ENCODE data around the gene FCHSD2. TPM values are rescaled to one million over a fixed set of nuclear protein-coding genes. Genes with fewer than 3 reads are reported as not detected.
"Not testable (repeated sequence)": the region's sequence is repeated elsewhere in the genome, so short reads cannot be mapped to it uniquely, and the experiment has no call there.

Gene FCHSD2
- total RNA-seq, 1 donor from 2014 or later, result 16.0 TPM

DNA sequence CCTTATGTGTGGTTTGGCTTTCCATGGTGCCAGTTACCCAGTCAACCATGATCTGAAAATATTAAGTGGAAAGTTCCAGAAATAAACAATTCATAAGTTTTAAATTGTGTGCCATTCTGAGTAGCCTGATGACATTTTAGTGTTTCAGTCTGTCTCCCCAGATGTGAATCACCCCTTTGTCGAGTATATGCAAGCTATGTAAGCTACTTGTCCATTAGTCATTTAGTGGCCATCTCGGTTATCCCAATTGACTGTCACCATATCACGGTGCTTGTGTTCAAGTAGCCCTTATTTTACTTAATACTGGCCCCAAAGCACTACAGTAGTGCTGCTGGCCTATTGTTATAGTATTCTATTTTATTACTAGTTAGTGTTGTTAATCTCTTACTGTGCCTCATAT lies 283.0 kb downstream of the FCHSD2 start:
- Mint-ChIP-seq H3K4me3 (ENCODE audit: low read depth) (no peak overlapping the region), H3K36me3 (ENCODE audit: low read depth) (peaks cover 4% of the 10 kb centered on the region), H3K9me3 (no peaks in the 10 kb centered on the region), H3K27ac (no peak overlapping the region), H3K4me1 (ENCODE audit: low read depth) (peaks cover 3% of the 10 kb centered on the region), H3K27me3 (ENCODE audit: low read depth) (no peaks in the 10 kb centered on the region)
- intact Hi-C loops (cut with micrococcal nuclease), result no loop called here
- DNase-seq (ENCODE audit: low spot score), result no peak

DNA sequence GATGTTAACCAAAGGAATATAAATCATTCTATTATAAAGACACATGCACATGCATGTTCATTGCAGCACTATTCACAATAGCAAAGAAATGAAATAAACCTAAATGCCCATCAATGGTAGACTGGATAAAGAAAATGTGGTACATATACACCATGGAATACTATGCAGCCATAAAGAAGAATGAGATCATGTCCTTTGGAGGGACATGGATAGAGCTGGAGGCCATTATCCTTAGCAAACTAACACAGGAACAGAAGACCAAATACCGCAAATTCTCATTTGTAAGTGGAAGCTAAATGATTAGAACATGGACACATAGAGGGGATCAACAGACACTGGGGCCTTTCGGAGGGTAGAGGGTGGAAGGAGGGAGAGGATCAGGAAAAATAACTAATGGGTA lies 283.9 kb downstream of the FCHSD2 start:
- H3K27ac Mint-ChIP-seq; intact Hi-C loops (cut with micrococcal nuclease); H3K36me3 Mint-ChIP-seq (ENCODE audit: low read depth); H3K27me3 Mint-ChIP-seq (ENCODE audit: low read depth); H3K9me3 Mint-ChIP-seq; H3K4me3 Mint-ChIP-seq (ENCODE audit: low read depth); DNase-seq (ENCODE audit: low spot score); H3K4me1 Mint-ChIP-seq (ENCODE audit: low read depth): not testable (repeated sequence)

DNA sequence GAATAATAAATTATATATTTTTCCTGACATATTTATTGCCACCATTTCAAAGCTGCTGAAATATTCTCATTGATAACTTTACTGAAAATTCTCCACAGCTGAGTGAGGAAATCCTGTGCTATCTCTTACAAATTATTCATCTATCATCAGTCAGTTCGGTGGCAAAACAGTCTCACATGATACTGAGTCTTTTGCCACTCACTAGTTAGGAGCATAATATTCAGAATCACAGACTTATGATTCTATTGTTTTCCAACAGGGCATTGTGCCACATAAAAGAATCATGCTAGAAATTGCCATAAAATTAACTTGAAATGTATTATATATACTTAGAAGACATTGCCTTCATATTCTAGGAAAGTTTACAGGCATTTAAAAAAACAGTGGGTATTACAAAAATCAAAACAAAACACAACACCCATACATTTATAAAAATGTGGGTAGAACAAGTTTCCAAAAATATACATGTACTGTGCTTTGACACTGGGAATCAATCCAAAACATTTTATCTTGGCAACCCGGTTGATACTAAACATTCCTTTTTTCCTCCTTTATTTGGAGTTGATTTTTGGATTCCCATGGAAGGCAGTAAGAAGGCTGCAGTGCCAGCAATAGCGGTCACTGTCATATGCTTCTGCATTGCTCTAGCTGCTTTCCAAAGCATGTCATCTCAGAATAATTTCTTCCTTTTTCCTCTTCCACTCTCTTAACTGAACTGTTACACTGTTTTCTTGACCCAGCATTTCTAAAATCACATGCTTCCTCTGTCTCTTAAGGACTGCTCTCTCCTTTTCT lies 285.4 kb downstream of the FCHSD2 start:
- H3K27me3 Mint-ChIP-seq (ENCODE audit: low read depth), result no peaks in the 10 kb centered on the region
- H3K36me3 Mint-ChIP-seq (ENCODE audit: low read depth), result peaks cover 4% of the 10 kb centered on the region
- intact Hi-C loops (cut with micrococcal nuclease), result no loop called here
- no peak overlapping the region for H3K27ac Mint-ChIP-seq
- DNase-seq (ENCODE audit: low spot score), result no peak
- no peak overlapping the region for H3K4me3 Mint-ChIP-seq (ENCODE audit: low read depth)
- H3K9me3 Mint-ChIP-seq, result no peaks in the 10 kb centered on the region
- no peaks in the 10 kb centered on the region for H3K4me1 Mint-ChIP-seq (ENCODE audit: low read depth)

DNA sequence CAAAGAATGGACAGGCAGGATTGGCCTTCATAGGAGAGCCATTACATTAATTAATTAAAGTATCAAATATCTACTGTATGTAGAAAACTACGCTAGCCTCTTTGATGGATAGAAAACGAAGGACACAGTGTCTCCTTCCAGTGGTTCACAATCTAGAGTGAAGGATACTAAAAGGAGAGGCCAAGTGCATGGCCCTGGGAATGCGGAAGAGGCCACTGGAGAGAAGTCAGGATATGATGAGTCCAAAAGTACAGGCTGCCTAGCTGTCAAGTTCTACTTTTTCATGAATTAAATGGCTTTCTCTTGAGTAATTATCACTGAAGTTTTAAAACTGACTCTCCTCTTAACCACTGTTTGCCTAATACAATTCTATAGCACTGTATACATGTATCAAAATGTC lies 286.1 kb downstream of the FCHSD2 start:
- H3K9me3 Mint-ChIP-seq, result no peaks in the 10 kb centered on the region
- intact Hi-C loops (cut with micrococcal nuclease), result no loop called here
- peaks cover 2% of the 10 kb centered on the region for H3K4me1 Mint-ChIP-seq (ENCODE audit: low read depth)
- peaks cover 4% of the 10 kb centered on the region for H3K36me3 Mint-ChIP-seq (ENCODE audit: low read depth)
- no peaks in the 10 kb centered on the region for H3K27me3 Mint-ChIP-seq (ENCODE audit: low read depth)
- no peak for DNase-seq (ENCODE audit: low spot score)
- H3K27ac Mint-ChIP-seq, result no peak overlapping the region
- H3K4me3 Mint-ChIP-seq (ENCODE audit: low read depth), result no peak overlapping the region

DNA sequence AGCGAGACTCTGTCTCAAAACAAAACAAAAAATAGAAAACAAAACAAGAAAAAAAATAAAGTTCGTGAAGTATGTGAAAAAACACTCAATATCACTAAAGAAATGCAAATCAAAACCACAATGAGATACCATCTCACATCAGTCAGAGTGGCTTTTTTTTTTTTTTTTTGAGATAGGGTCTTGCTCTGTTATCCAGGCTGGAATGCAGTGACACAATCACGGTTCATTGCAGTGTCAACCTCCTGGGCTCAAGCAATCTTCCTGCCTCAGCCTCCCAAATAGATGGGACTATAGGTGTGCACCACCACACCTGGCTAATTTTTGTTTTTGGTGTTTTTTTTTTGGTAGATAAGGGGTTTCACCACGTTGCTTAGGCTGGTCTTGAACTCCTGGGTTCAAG lies 290.4 kb downstream of the FCHSD2 start:
- no peaks in the 10 kb centered on the region for H3K9me3 Mint-ChIP-seq
- peaks cover 7% of the 10 kb centered on the region for H3K4me1 Mint-ChIP-seq (ENCODE audit: low read depth)
- H3K27ac Mint-ChIP-seq, result no peak overlapping the region
- intact Hi-C loops (cut with micrococcal nuclease), result no loop called here
- DNase-seq (ENCODE audit: low spot score), result no peak
- peaks cover 3% of the 10 kb centered on the region for H3K36me3 Mint-ChIP-seq (ENCODE audit: low read depth)
- H3K27me3 Mint-ChIP-seq (ENCODE audit: low read depth), result no peaks in the 10 kb centered on the region
- H3K4me3 Mint-ChIP-seq (ENCODE audit: low read depth), result no peak overlapping the region

DNA sequence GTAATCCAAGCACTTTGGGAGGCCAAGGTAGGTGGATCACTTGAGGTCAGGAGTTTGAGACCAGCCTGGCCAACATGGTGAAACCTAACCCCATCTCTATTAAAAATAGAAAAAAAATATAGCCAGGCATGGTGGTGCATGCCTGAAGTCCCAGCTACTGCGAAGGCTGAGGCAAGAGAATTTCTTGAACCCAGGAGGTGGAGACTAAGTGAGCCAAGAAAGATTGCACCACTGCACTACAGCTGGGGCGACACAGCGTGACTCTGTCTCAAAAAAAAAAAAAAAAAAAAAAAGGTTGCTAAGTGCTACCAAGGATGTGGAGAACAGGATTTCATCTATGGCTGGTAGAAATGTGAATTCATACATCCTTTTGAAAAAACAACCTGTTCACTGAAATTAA lies 291.3 kb downstream of the FCHSD2 start:
- Mint-ChIP-seq H3K9me3 (no peaks in the 10 kb centered on the region), H3K27me3 (ENCODE audit: low read depth) (no peaks in the 10 kb centered on the region), H3K27ac (no peak overlapping the region), H3K36me3 (ENCODE audit: low read depth) (peaks cover 3% of the 10 kb centered on the region), H3K4me1 (ENCODE audit: low read depth) (peaks cover 7% of the 10 kb centered on the region), H3K4me3 (ENCODE audit: low read depth) (no peak overlapping the region)
- intact Hi-C loops (cut with micrococcal nuclease), result no loop called here
- DNase-seq (ENCODE audit: low spot score), result no peak

DNA sequence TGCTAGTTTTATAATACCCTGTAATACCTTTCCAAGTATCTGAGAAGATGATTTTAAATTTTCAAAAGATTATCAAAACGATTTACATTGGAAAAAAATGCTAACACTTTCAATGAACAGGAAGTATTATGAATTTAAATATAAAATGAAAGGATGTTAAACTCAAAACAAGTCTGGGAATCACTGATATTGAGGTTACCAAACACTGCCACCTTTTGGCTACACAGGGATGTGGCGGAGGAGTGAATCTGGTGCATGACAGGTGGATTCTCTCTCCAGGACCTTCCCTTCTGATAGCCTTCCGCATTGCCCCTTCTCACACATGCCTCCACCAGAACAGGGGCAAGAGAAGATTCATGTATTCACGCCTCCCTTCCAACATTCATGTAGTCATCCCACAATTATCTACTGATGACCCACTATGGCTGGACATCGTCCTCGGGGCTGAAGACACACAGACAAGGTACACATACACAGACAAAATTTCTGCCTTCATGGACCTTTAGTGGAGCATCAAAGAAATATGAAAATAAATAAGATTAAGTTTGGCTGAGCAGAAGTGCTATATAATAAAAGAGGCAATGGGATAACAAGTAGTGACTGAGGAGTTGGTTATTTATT lies 293.2 kb downstream of the FCHSD2 start:
- intact Hi-C loops (cut with micrococcal nuclease), result no loop called here

DNA sequence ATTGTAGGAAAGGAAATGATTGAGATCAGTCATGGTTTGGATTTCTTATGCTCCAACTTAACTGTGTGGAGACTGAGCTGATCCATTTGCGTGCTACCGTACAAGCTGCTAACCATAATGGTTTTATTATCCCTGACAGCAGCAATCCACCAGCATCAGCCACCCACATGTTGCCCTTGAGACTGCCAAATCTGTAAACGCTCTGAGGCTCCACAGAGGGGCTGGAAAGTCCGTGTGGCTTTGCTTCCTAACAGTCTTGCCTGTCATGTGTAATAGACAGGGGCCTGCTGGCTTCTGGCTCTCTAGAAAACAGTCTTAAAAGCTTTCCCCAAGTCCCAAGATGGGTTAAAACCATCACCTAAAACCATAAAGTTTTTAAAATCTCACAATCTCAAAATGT lies 297.8 kb downstream of the FCHSD2 start:
- no peaks in the 10 kb centered on the region for H3K9me3 Mint-ChIP-seq
- peaks cover 12% of the 10 kb centered on the region for H3K4me1 Mint-ChIP-seq (ENCODE audit: low read depth)
- intact Hi-C loops (cut with micrococcal nuclease), result no loop called here
- DNase-seq (ENCODE audit: low spot score), result no peak
- no peaks in the 10 kb centered on the region for H3K27me3 Mint-ChIP-seq (ENCODE audit: low read depth)
- H3K27ac Mint-ChIP-seq, result no peak overlapping the region
- H3K4me3 Mint-ChIP-seq (ENCODE audit: low read depth), result no peak overlapping the region
- peaks cover 36% of the 10 kb centered on the region for H3K36me3 Mint-ChIP-seq (ENCODE audit: low read depth)

More for the DNA sequence above, 293.2 kb downstream of the FCHSD2 start:
- Mint-ChIP-seq H3K36me3 (ENCODE audit: low read depth) (peaks cover 10% of the 10 kb centered on the region), H3K4me1 (ENCODE audit: low read depth) (peaks cover 9% of the 10 kb centered on the region), H3K27me3 (ENCODE audit: low read depth) (no peaks in the 10 kb centered on the region), H3K4me3 (ENCODE audit: low read depth) (no peak overlapping the region), H3K27ac (no peak overlapping the region), H3K9me3 (no peaks in the 10 kb centered on the region)
- no peak for DNase-seq (ENCODE audit: low spot score)

DNA sequence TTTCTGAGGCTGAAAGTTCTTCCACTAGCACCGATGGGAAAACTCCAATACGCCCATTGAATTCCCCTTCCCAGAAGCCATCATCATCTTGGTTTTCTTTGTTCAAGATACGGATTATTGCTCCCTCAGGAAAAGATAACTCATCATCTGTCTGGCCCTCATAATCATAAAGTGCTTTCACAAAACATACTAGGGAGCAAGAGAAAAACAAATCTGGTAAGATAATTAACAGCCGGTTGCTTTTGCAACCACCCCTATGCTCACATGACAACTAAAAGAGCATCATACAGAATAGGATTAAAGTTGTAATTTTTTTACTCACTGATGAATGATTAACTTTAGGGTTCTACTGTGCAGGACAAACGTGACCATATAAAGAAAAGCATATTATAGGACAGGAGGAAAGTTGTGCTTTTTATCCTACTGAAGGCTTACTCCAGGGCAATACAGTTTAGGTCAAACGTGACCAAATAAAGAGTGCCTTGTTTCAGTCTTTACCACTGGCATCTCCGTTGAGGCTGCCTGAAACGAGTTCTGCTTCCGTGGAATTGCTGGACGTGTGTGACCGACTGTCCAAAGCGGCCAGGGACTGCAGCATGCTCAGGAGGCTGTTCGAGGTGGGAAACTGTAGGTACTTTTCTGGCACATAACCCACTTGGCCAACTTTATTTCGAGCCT lies 299.3 kb downstream of the FCHSD2 start:
- intact Hi-C loops (cut with micrococcal nuclease), result no loop called here
- Mint-ChIP-seq H3K36me3 (ENCODE audit: low read depth) (peaks cover 49% of the 10 kb centered on the region), H3K27me3 (ENCODE audit: low read depth) (no peaks in the 10 kb centered on the region), H3K4me1 (ENCODE audit: low read depth) (peaks cover 21% of the 10 kb centered on the region), H3K9me3 (no peaks in the 10 kb centered on the region), H3K27ac (no peak overlapping the region), H3K4me3 (ENCODE audit: low read depth) (no peak overlapping the region)
- DNase-seq (ENCODE audit: low spot score), result no peak

DNA sequence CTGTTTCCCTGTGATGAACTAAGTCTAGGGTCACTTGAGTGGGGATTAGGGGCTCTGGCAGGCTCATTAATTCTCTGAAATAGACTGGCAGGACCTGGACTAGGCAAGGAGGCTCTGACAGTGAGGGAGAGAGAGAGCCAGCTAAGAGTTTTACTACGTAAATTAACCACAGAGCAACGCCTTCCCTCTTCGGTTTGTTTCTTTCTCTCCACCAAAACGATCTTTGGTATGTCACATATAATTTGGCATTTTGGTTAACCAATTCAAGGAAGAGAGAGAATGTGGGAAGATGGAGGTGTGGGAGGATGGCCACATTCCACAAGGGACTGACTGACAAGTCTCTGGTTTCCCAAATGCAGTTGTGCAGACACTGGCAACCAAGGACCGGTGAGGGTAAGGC lies 300.0 kb downstream of the FCHSD2 start:
- no peak overlapping the region for H3K27ac Mint-ChIP-seq
- no peaks in the 10 kb centered on the region for H3K9me3 Mint-ChIP-seq
- DNase-seq (ENCODE audit: low spot score), result no peak
- peaks cover 24% of the 10 kb centered on the region for H3K4me1 Mint-ChIP-seq (ENCODE audit: low read depth)
- H3K4me3 Mint-ChIP-seq (ENCODE audit: low read depth), result no peak overlapping the region
- intact Hi-C loops (cut with micrococcal nuclease), result no loop called here
- H3K27me3 Mint-ChIP-seq (ENCODE audit: low read depth), result no peaks in the 10 kb centered on the region
- H3K36me3 Mint-ChIP-seq (ENCODE audit: low read depth), result peaks cover 50% of the 10 kb centered on the region

DNA sequence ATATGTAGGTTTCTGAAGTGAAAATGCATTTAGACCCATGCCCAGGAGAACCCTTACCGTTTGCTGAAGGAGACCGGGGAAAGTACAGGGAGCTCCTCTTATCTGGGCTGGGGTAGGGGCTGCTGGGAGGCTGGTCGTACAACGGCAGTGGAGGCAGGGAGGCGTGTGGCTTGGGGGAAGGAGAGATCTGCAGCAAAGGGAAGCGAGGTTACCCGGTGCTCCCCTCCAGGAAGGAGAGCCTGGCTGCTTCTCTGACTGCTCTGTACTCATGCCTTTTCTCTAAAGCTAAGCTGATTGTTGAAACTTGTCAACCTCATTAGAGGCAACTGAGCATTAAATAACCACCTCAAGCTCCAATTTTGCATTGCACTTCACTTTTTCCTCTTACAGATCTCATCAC lies 300.7 kb downstream of the FCHSD2 start:
- peaks cover 24% of the 10 kb centered on the region for H3K4me1 Mint-ChIP-seq (ENCODE audit: low read depth)
- H3K27ac Mint-ChIP-seq, result no peak overlapping the region
- no peaks in the 10 kb centered on the region for H3K27me3 Mint-ChIP-seq (ENCODE audit: low read depth)
- H3K9me3 Mint-ChIP-seq, result no peaks in the 10 kb centered on the region
- no peak overlapping the region for H3K4me3 Mint-ChIP-seq (ENCODE audit: low read depth)
- intact Hi-C loops (cut with micrococcal nuclease), result no loop called here
- H3K36me3 Mint-ChIP-seq (ENCODE audit: low read depth), result peaks cover 51% of the 10 kb centered on the region
- DNase-seq (ENCODE audit: low spot score), result no peak

DNA sequence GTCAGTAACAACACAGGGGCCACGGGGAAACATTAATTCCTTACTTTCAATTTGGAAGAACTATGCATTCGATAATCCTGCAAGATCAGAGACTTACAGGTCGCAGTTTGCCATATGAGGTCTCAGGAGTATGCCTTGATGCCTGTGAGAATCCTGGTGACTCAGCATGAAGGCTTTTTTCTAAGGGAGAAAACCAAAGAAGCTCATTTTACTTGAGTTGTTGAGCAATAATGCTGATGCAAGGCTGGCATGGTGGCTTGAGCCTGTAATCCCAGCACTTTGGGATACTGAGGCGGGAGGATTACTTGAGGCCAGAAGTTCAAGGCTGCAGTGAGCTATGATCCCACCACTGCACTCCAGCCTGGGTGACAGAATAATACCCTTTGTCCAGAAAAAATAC lies 301.3 kb downstream of the FCHSD2 start:
- Mint-ChIP-seq H3K27ac (no peak overlapping the region), H3K4me1 (ENCODE audit: low read depth) (peaks cover 24% of the 10 kb centered on the region), H3K4me3 (ENCODE audit: low read depth) (no peak overlapping the region), H3K9me3 (no peaks in the 10 kb centered on the region), H3K36me3 (ENCODE audit: low read depth) (peaks cover 51% of the 10 kb centered on the region), H3K27me3 (ENCODE audit: low read depth) (no peaks in the 10 kb centered on the region)
- no peak for DNase-seq (ENCODE audit: low spot score)
- intact Hi-C loops (cut with micrococcal nuclease), result no loop called here

DNA sequence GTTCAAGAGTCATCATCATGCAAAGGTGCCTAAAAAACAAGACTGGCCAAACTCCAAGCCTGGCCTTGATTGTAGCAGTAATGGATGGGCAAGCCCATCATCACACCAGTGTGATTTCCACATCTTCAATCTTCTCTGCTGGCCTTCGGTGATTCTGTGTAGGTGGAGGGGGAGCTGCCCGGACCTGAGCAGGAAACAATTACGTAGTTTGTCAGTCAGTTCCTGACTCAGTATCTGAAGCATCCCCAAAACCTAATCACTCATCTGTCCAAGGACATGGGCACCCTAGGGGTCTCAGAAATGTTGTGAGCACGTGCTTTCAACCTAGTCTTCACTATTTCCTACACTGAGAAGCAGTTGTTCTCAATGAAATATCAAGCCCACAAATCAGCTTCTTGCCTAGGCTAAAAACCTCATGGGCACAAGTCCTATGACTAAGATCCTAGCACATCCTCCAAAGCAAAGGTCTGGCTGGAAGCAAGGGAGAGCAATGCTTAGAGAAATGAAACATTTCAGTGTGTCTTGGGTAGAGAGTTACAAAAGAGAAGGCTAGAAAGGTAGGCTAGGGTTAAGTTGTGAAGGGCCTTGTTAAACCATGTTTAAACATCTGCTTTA lies 303.3 kb downstream of the FCHSD2 start:
- Mint-ChIP-seq H3K27me3 (ENCODE audit: low read depth) (no peaks in the 10 kb centered on the region), H3K4me1 (ENCODE audit: low read depth) (peaks cover 32% of the 10 kb centered on the region), H3K4me3 (ENCODE audit: low read depth) (no peak overlapping the region), H3K27ac (no peak overlapping the region), H3K9me3 (no peaks in the 10 kb centered on the region), H3K36me3 (ENCODE audit: low read depth) (peaks cover 49% of the 10 kb centered on the region)
- no peak for DNase-seq (ENCODE audit: low spot score)
- intact Hi-C loops (cut with micrococcal nuclease), result no loop called here
